GM12878 (cell line): ENCODE data around the gene MALSU1. TPM values are rescaled to one million over a fixed set of nuclear protein-coding genes. Genes with fewer than 3 reads are reported as not detected.

Source experiments
- ATAC-seq: fragments of 200-7000 bp; cut with Tn5 transposase; 3 replicates; pipeline ENCODE4 v1.9.1; 2020; ENCODE audit warnings: mild to moderate bottlenecking, moderate library complexity
- BruUV-seq: library from RNA; stranded (reverse); fragments of 400-500 nt; replicated peaks from 2 replicates; lab custom pipeline; 2021; lab: Mats Ljungman, UMichigan
- CTCF ChIA-PET: fragments of 300-600 bp; sonication (Branson Sonifier 250); formaldehyde crosslinking; extraction: SDS; loops from one replicate; lab custom pipeline; 2021; ENCODE audit warnings: inconsistent platforms; lab: Yijun Ruan, JAX
- POLR2A ChIA-PET: fragments of 350-600 bp; formaldehyde crosslinking; extraction: SDS; loops from one replicate; lab custom pipeline; 2021; ENCODE audit warnings: inconsistent platforms; lab: Charles Lee
- RAD21 ChIA-PET: fragments of 300-600 bp; sonication (Branson Sonifier 250); formaldehyde crosslinking; loops from one replicate; lab custom pipeline; 2023; ENCODE audit warnings: antibody characterized with exemption; ENCODE audit not compliant: unreplicated experiment; lab: Charles Lee
- SMC1A ChIA-PET: fragments of 300-600 bp; sonication (Branson Sonifier 250); formaldehyde crosslinking; loops from one replicate; lab custom pipeline; 2023; ENCODE audit not compliant: unreplicated experiment, uncharacterized antibody; lab: Charles Lee
- DNase-seq: peaks from one replicate; pipeline ENCODE4 v3.0.0-alpha.2; 2011; ENCODE audit warnings: low read depth, low spot score
- FAIRE-seq: peaks from 3 replicates; lab custom pipeline; 2011; peaks lifted over from hg19 to GRCh38; lab: Jason Lieb, UNC
- H2AFZ ChIP-seq: 2 replicates; pipeline ENCODE4 v1.6.0; 2011; ENCODE audit warnings: low read depth, low read length, control low read depth; ENCODE audit not compliant: control insufficient read depth
- H3K27ac ChIP-seq: 2 replicates; pipeline ENCODE4 v1.5.1; 2011; ENCODE audit warnings: control low read depth; ENCODE audit not compliant: control insufficient read depth, insufficient read depth
- H3K27me3 ChIP-seq, 2 experiments: replicated peaks in 1 of 2; 2 replicates each; pipeline versions ENCODE4 v1.6.0 to v1.6.1; 2011; ENCODE audit warnings: low read length in 1 of 2; ENCODE audit not compliant: control insufficient read depth in 2 of 2, insufficient read depth in 2 of 2
- H3K36me3 ChIP-seq, 2 experiments: 2 replicates each; pipeline ENCODE4 v1.5.1; 2011; ENCODE audit warnings: low read length in 1 of 2; ENCODE audit not compliant: control insufficient read depth in 2 of 2, insufficient read depth in 2 of 2
- H3K4me1 ChIP-seq: 2 replicates; pipeline ENCODE4 v1.6.1; 2011; ENCODE audit warnings: mild to moderate bottlenecking, low read length, moderate library complexity, mixed read lengths; ENCODE audit not compliant: control insufficient read depth, insufficient read depth
- H3K4me2 ChIP-seq: 2 replicates; pipeline ENCODE4 v1.6.0; 2011; ENCODE audit warnings: control low read depth; ENCODE audit not compliant: control insufficient read depth, insufficient read depth
- H3K4me3 ChIP-seq: fragments of 200-600 bp; sonication (generic); 2 replicates; pipeline ENCODE4 v1.5.1; 2016
- H3K79me2 ChIP-seq: 2 replicates; pipeline ENCODE4 v1.6.0; 2011; ENCODE audit warnings: low read length; ENCODE audit not compliant: control insufficient read depth, insufficient read depth
- H3K9ac ChIP-seq: 2 replicates; pipeline ENCODE4 v1.8.0; 2011; ENCODE audit warnings: low read length, control low read depth, mixed read lengths; ENCODE audit not compliant: control insufficient read depth, insufficient read depth
- H3K9me3 ChIP-seq: replicated peaks from 3 replicates; pipeline ENCODE4 v1.5.1; 2011; ENCODE audit warnings: mild to moderate bottlenecking, low read length; ENCODE audit not compliant: control insufficient read depth, insufficient read depth
- H4K20me1 ChIP-seq: 2 replicates; pipeline ENCODE4 v1.6.0; 2011; ENCODE audit not compliant: control insufficient read depth, insufficient read depth
- ATF7 ChIP-seq: fragments of 450-650 bp; IDR thresholded peaks from 2 replicates; pipeline ENCODE4 v1.6.1; 2016; ENCODE audit warnings: low read depth, mild to moderate bottlenecking
- HDAC6 ChIP-seq: fragments of 200-600 bp; sonication (generic); IDR thresholded peaks from one replicate; pipeline ENCODE4 v1.8.0; 2017; ENCODE audit warnings: antibody characterized with exemption; ENCODE audit not compliant: unreplicated experiment
- SUPT20H ChIP-seq: IDR thresholded peaks from 2 replicates; pipeline ENCODE4 v1.6.1; 2011; ENCODE audit warnings: low read depth, mild to moderate bottlenecking, low read length, moderate library complexity, borderline replicate concordance; ENCODE audit not compliant: control insufficient read depth
- WGBS: methylation state at CpG from one replicate; pipeline ENCODE4 v1.1.6; 2016; ENCODE audit warnings: low lambda C conversion rate; ENCODE audit not compliant: insufficient replicate concordance, insufficient coverage; ENCODE audit errors: missing lambda C conversion rate; 5-methylcytosine and 5-hydroxymethylcytosine counted together
- in situ Hi-C: fragments of 300-500 bp; cut with MboI; formaldehyde crosslinking; loops from 9 replicates; pipeline ENCODE4 v1.14.3; 2018; ENCODE audit warnings: mixed read lengths
- intact Hi-C: fragments of 100-400 bp; cut with micrococcal nuclease; formaldehyde crosslinking; loops from one replicate; pipeline ENCODE4 v1.14.2; 2022; ENCODE audit not compliant: unreplicated experiment
- polyA plus RNA-seq, 11 experiments: library from polyadenylated mRNA; depleted of rRNA in 4 of 11; unstranded in 6 of 11; stranded (reverse) in 5 of 11; fragments of >200 nt; fragmentation: Nextera tagmentation in 4 of 11; fragmentation: Illumina TruSeq in 1 of 11; extraction: Ambion mirVana in 4 of 11; extraction: Trizol in 1 of 11; gene quantifications; 1 replicate in 1 of 11; 2 replicates in 10 of 11; pipeline versions ENCODE4 v1.2.1 to v1.2.3, GENCODE V29; 2011 to 2016; ENCODE audit warnings: inconsistent platforms in 2 of 11, missing spikeins in 2 of 11, low read depth in 1 of 11
- total RNA-seq, 4 experiments: library from RNA; depleted of rRNA in 3 of 4; stranded (reverse); fragments of >200 nt in 3 of 4; fragmentation: Illumina TruSeq in 1 of 4; extraction: Trizol in 1 of 4; gene quantifications; 2 replicates each; pipeline versions ENCODE4 v1.2.1 to v1.2.3, GENCODE V29; 2013 to 2021
- TF ChIP-seq, protein P1 (sequence below): fragments of 450-650 bp; IDR thresholded peaks from 2 replicates; pipeline ENCODE4 v1.6.1; 2017; ENCODE audit warnings: mild to moderate bottlenecking, low read depth, inconsistent platforms; ENCODE audit not compliant: poor library complexity, severe bottlenecking

The MALSU1 gene
- total and polyA plus RNA-seq, 10 of the 15 experiments (the other 5 are each of a cell fraction or from before 2014, with no cell fraction given): 8.5 to 159 (median 73.7) TPM

DNA sequence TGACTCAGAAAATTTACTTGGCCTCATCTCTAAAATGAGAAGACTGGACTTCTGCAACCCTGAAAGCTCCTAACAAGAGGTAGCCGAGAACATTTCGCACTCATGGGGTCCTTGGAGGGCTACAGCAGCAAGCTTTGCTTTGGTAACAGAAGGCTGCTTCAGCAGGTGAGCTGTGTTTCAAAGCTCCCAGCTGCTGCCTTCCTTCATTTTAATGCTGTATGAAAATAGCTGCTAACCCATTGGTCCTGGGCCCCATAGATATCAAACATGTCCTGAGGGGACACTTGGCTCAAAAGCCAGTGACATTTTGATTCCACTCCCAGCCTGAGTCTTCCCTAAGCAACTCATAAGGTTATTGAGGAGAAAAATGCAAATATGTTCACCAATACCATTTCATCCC, 14.3 kb upstream of the MALSU1 start:
- H3K9ac ChIP-seq: no peak overlapping the region
- no peak for TF ChIP-seq HDAC6
- no peak for TF ChIP-seq ATF7
- no peak for TF ChIP-seq SUPT20H
- TF ChIP-seq, protein P1, sequence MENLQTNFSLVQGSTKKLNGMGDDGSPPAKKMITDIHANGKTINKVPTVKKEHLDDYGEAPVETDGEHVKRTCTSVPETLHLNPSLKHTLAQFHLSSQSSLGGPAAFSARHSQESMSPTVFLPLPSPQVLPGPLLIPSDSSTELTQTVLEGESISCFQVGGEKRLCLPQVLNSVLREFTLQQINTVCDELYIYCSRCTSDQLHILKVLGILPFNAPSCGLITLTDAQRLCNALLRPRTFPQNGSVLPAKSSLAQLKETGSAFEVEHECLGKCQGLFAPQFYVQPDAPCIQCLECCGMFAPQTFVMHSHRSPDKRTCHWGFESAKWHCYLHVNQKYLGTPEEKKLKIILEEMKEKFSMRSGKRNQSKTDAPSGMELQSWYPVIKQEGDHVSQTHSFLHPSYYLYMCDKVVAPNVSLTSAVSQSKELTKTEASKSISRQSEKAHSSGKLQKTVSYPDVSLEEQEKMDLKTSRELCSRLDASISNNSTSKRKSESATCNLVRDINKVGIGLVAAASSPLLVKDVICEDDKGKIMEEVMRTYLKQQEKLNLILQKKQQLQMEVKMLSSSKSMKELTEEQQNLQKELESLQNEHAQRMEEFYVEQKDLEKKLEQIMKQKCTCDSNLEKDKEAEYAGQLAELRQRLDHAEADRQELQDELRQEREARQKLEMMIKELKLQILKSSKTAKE: no peak
- no peak overlapping the region for H3K4me3 ChIP-seq
- no peak for FAIRE-seq
- no peaks in the 10 kb centered on the region for H3K27me3 ChIP-seq
- no peak overlapping the region for H3K4me2 ChIP-seq
- H3K36me3 ChIP-seq: no peaks in the 10 kb centered on the region
- H3K9me3 ChIP-seq: no peaks in the 10 kb centered on the region
- intact Hi-C loops: no loop called here
- no peak for ATAC-seq
- no peak overlapping the region for H2AFZ ChIP-seq
- ChIA-PET POLR2A (interaction anchor here (0.7 kb wide), 1 partner anchor 18 kb away, joined by 3 read pairs; no protein-coding TSS in a partner anchor), CTCF (interaction anchor here (0.6 to 4.9 kb wide), 4 partner anchors 8 to 68 kb away, joined by 3 to 32 read pairs (median 3); no protein-coding TSS in a partner anchor), RAD21 (interaction anchor here (0.7 kb wide), 1 partner anchor 9 kb away, joined by 3 read pairs; no protein-coding TSS in a partner anchor), SMC1A (interaction anchor here (1.0 kb wide), 2 partner anchors 10 to 427 kb away, joined by 3 read pairs; no protein-coding TSS in a partner anchor)
- DNase-seq: no peak
- no peaks in the 10 kb centered on the region for H3K4me1 ChIP-seq
- BruUV-seq: no TSS peak
- WGBS: 100% methylated on average over 2 of the region's 2 CpGs
- in situ Hi-C loops: no loop called here
- no peaks in the 10 kb centered on the region for H4K20me1 ChIP-seq
- H3K27ac ChIP-seq: no peak overlapping the region
- no peaks in the 10 kb centered on the region for H3K79me2 ChIP-seq
